SW 1271 (cell line): Measurements from ENCODE around the gene KIF23.

Experiments
- DNase-seq, 2 experiments: peaks; one replicate each; lab custom pipeline; 2025; lab: John Stamatoyannopoulos, UW

The KIF23 gene

GRCh38 chr15:69394556-69395282 is 19.4 kb upstream of the KIF23 start:
- peak in 1 of 2 experiments; percentile 51 for DNase-seq

- DNase-seq = no peak
Measured at GRCh38 chr15:69395460-69395859, 18.7 kb upstream of the KIF23 start.

GRCh38 chr15:69395991-69396390 is 18.2 kb upstream of the KIF23 start:
- DNase-seq = no peak

DNA sequence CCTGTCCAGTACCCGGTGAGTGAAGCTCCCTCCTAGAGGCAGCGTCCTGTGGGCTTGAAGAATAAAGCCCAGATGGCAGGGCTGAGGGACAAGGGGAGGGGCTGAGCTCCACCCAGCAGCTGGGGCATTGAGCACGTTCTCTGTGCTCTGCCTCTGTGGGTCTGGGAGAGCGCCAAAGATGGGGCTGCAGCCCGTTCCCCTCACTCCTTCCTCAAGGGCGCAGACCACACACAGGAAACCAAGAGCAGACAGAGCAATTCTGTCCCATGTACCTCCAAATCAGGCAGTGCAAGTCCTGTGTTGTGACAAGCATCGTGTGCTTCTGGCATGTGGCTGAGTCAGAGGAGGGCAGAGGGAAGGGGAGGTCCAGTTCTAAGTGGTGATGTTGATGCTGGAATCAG is 15.7 kb upstream of the KIF23 start:
- DNase-seq = no peak

DNA sequence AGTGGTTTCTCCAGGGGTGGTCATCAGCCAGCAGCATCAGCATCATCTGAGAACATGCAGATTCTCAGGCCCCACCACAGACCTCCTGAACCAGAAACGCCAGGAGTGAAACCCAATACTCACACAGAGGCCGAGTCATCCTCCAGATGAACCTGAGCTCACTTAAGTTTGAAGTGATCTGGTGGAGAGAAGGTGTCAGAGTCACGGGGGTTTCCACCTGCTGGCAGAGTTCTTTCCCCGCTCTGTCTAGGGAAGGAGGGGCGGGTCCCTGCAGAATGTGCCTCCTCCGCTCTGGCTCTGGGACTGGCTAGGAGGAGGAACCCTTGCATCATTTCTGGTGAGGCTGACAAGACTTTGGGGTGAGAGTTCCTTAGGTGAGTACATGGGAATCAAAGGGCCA is 13.3 kb upstream of the KIF23 start:
- no peak for DNase-seq

DNA sequence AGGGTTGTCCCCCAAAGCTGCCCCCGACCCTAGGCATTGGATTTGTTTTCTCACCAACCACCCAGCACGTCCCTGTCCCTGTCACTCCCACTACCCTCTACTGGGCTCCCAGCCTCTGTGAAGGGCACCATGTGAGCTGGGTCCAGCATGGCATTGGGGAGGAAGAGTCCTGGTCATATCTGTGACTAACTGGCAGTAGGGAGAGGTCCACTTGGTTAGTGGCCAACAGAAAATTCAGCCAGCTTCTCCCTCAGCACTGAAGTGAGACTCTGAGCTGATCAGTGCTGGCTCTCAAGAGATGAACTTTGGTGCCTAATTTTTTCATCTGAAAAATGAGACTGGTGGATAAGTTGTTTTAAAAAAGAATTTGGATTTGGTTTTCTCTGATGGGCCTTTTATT is 11.3 kb upstream of the KIF23 start:
- DNase-seq = no peak

- DNase-seq = no peak
Measured at GRCh38 chr15:69403594-69403993, 10.6 kb upstream of the KIF23 start.

DNA sequence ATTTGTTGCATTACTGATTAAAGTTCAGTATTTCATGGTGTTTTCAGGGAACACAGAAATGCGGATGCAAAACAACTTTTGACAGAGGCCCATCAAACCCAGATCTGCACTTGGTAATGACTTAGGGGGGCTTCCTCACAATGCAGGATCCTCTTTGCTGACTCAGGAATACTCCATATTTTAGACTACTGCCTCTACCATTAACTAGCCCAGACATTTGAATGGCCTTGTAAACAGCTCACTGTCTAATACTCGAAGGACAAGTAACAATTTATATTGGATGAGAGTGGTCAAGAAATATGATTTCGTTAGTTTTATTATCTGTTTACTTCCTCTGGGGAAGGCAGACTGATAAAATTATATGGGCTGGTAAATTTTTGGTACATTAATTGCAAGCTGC is 9.0 kb upstream of the KIF23 start:
- DNase-seq = no peak

- DNase-seq = no peak
Measured at GRCh38 chr15:69407719-69408400, 6.3 kb upstream of the KIF23 start.

DNA sequence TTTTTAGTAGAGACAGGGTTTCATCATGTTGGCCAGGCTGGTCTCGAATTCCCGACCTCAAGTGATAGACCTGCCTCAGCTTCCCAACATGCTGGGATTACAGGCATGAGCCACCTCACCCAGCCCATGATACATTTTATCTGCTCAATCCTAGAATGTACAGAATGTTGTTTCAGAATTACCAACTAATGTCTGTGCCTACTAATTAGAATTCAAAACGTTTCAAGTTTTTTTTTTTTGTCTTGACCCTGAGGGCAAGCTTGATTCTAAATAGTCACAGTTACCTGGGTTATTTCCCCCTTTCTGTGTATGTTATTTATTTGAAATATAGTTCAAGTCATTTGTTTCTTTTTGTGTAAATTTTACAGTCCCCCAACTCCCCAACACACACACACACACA is 5.3 kb upstream of the KIF23 start:
- no peak for DNase-seq

GRCh38 chr15:69410248-69410874 is 3.8 kb upstream of the KIF23 start:
- peak in 1 of 2 experiments; percentile 61 for DNase-seq

DNA sequence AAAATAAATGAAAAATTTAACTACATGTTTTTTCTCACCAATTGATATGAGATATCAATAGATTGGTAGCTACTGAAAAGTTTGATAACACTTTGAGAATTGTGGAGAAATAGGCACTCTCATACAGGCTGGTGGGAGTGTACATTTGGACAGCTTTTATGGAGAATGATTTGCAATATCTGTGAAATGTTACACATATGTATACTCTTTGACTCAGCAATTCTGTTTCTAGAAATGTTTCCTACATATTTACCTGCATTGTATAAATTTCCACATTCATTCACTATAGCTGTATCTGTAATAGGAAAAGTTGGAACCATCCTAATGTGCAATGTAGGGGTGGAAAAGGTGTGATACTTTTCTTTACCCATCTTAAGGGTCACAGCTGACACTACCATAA is 1.9 kb upstream of the KIF23 start:
- DNase-seq = no peak

DNA sequence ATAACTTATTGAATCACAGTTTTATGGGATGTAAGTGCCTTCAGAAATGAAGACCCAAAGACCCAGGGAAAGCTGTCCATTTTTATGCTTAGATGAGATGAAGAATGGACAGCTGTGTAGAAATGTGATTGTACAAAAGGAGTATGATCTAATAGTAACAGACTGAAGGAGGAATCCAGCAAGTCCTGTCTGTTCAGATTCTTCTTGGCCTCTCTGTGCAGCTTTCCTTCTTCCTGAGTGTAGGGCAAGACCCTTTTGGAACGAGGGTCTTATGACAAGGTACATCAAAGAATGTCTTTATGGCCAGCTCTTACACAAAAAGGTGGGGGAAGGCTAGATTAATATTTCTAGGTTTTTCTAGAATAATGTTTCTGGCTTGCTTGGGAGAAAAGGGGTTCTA is 1.4 kb upstream of the KIF23 start:
- no peak for DNase-seq

GRCh38 chr15:69414701-69415167 is 585 bp downstream of the KIF23 start:
- peak; percentile 55 to 88 for DNase-seq

- DNase-seq = no peak
Measured at GRCh38 chr15:69415381-69415780, 1.2 kb downstream of the KIF23 start.

DNA sequence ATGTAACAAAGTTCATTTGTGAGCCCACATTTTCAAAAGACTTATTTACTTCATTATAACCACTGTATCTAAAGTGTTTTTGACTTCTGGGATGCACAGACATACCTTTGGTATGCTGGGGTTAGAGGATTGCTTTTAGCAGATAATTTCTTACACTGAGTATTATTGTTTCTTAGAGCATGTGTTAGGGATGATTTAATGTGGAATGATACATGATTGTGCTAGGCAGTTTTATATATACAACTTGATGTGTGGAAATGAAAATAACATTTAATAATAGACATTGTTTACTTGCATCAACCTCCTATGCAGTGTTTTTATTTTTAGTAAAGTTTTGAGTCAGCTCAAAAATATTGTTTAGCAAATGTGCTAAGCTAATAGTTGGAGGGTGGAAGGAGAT is 3.4 kb downstream of the KIF23 start:
- no peak for DNase-seq

DNA sequence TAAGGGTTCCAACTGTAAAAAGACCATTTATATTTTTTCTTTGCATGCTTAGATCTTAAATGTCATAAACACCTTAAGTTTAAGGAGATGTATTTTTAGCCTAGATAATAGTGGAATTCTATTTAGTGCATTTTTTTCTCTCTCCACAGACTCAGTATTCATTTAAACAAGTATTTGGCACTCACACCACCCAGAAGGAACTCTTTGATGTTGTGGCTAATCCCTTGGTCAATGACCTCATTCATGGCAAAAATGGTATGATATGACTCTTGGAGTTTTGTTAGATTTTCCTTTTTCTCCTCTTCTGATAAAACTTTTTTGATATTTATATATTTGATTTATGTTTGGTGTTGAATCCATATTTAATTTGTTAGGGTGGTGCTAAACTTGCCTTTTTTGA is 7.3 kb downstream of the KIF23 start:
- no peak for DNase-seq

DNA sequence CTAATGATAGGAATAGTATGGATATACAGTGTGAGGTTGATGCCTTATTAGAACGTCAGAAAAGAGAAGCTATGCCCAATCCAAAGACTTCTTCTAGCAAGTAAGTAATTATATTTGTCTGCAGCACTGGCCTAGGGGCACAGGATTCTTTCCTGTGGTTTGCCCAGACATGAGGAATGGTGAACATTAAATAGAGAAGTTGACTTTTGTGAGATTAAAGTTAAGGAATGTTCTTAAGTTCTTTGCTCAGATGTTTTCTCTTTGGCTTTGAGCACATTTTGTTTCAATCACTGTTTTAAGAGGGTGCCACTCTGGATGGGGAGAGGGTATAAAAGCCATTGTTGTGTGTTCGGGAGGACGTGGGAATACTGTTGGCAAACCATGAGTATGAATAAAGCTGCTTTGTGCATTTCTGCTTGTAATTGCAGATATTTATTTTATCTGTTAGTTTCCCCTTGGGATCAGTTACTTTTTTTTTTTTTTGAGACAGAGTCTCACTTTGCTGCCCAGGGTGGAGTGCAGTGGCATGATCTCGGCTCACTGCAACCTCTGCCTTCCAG is 8.3 kb downstream of the KIF23 start:
- no peak for DNase-seq

GRCh38 chr15:69424001-69424400 is 9.9 kb downstream of the KIF23 start:
- DNase-seq = no peak

- no peak for DNase-seq
Measured at GRCh38 chr15:69424748-69425413, 10.7 kb downstream of the KIF23 start.

DNA sequence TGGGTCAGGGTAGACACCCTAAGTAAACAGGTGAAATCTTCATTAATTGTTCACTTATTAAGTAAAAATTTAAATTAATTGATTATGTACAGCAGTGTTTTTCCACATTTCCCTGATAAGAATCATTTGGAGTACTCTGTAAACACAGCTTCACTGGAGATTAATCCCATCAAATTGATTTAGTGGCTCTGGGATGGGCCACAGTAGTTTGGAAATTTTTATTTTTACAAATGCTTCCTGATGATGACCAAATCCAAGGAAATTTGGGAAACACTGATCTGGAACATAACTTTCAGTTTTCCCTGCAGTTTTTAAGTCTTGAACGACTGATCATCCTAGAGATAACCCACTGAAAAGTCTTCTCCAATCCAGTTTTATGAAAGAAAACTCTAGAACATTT is 19.7 kb downstream of the KIF23 start:
- DNase-seq = no peak

- no peak for DNase-seq
Measured at GRCh38 chr15:69434238-69434637, 20.1 kb downstream of the KIF23 start.
